IPS-15b (cell line): ENCODE measurements around the gene CLSTN1.
"Not testable (repeated sequence)": the region's sequence is repeated elsewhere in the genome, so short reads cannot be mapped to it uniquely, and the experiment has no call there.

Experiments
- H3K27me3 ChIP-seq: one replicate; pipeline ENCODE4 v1.6.1; 2013; ENCODE audit warnings: low read length; ENCODE audit not compliant: control insufficient read depth, insufficient read depth
- H3K36me3 ChIP-seq: one replicate; pipeline ENCODE4 v1.6.1; 2013; ENCODE audit warnings: low read length; ENCODE audit not compliant: control insufficient read depth, insufficient read depth
- H3K4me1 ChIP-seq: one replicate; pipeline ENCODE4 v1.6.1; 2013; ENCODE audit warnings: mild to moderate bottlenecking, low read length; ENCODE audit not compliant: control insufficient read depth, insufficient read depth
- H3K4me3 ChIP-seq: one replicate; pipeline ENCODE4 v1.5.1; 2013; ENCODE audit warnings: low read depth, low read length
- H3K9ac ChIP-seq: one replicate; pipeline ENCODE4 v1.6.1; 2013; ENCODE audit warnings: low read depth, mild to moderate bottlenecking, low read length
- H3K9me3 ChIP-seq: one replicate; pipeline ENCODE4 v1.6.1; 2013; ENCODE audit warnings: mild to moderate bottlenecking, low read length; ENCODE audit not compliant: control insufficient read depth, insufficient read depth

Gene CLSTN1

GRCh38 chr1:9805006-9805508 lies 18.7 kb downstream of the CLSTN1 start:
- Histone ChIP-seq H3K9me3 (no peaks in the 10 kb centered on the region), H3K27me3 (no peaks in the 10 kb centered on the region), H3K9ac (no peak overlapping the region), H3K4me3 (no peak overlapping the region), H3K36me3 (no peaks in the 10 kb centered on the region), H3K4me1 (peaks cover 12% of the 10 kb centered on the region)

GRCh38 chr1:9803003-9803918 lies 20.5 kb downstream of the CLSTN1 start:
- H3K36me3 ChIP-seq, H3K27me3 ChIP-seq, H3K9ac ChIP-seq, H3K4me3 ChIP-seq, H3K9me3 ChIP-seq: not testable (repeated sequence)
- peaks cover 16% of the 10 kb centered on the region for H3K4me1 ChIP-seq

DNA sequence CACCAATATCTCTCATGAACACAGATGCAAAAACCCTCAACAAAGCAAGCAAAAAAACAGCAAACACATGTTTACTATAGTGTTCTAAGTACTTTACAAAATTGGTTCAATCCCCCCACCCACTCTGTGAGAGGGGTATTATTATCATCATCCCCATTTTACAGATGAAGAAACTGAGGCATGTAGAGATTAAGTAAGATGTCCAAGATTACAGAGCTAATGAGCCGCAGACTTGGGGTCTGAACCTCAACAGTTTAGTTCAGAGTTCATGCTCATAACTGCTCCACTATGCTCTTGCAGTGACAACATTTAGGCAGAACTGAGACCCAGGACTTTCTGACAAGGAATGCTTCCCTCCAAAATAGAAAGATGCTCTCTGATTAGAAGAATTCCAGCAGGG lies 21.9 kb downstream of the CLSTN1 start:
- Histone ChIP-seq H3K4me1 (peaks cover 19% of the 10 kb centered on the region), H3K4me3 (no peak overlapping the region), H3K27me3 (no peaks in the 10 kb centered on the region), H3K9ac (no peak overlapping the region), H3K9me3 (no peaks in the 10 kb centered on the region), H3K36me3 (no peaks in the 10 kb centered on the region)

DNA sequence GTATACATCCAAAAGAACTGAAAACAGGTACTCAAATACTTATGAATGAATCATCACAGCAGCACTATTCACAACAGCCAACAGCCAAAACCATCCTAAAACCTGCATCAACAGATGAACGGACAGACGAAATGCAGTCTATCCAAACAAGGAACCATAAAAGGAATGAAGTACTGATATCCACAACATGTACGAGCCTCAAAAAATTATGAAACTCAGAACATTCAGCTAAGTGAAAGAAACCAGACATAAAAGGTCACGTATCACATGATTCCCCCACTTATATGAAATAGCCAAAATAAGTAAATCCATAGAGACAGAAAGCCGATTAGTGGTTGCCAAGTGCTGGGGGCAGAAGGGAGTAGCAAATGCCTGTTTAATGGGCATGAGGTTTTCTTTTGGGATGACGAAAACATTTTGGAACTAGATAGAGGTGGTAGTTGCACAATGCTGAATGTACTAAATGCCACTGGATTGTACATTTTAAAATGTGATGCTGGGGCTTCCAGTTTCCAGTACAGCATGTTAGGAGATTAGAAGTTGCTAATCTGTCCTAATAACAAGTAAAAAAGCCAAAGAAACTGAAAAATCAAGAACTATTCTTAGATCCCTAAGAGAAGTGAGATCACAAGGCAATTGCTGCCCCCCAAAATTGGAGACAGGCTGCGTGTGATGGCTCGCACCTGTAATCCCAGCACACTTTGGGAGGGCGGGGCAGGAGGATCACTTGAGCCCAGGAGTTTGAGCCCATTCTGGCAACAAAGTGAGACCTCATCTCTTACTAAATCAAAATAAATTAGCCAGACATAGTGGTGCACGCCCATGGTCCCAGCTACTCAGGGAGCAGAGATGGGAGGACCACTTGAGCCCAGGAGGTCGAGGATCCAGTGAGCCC lies 25.3 kb downstream of the CLSTN1 start:
- no peak overlapping the region for H3K4me3 ChIP-seq
- H3K9me3 ChIP-seq: no peaks in the 10 kb centered on the region
- peaks cover 15% of the 10 kb centered on the region for H3K4me1 ChIP-seq
- H3K36me3 ChIP-seq: no peaks in the 10 kb centered on the region
- H3K27me3 ChIP-seq: no peaks in the 10 kb centered on the region
- no peak overlapping the region for H3K9ac ChIP-seq

- Histone ChIP-seq H3K27me3 (no peaks in the 10 kb centered on the region), H3K9ac (no peak overlapping the region), H3K4me1 (peaks cover 22% of the 10 kb centered on the region), H3K4me3 (no peak overlapping the region), H3K9me3 (no peaks in the 10 kb centered on the region), H3K36me3 (no peaks in the 10 kb centered on the region)
Measured at GRCh38 chr1:9797049-9797448, 26.7 kb downstream of the CLSTN1 start.

GRCh38 chr1:9794081-9794480 lies 29.7 kb downstream of the CLSTN1 start:
- peaks cover 25% of the 10 kb centered on the region for H3K4me1 ChIP-seq
- H3K9ac ChIP-seq: no peak overlapping the region

DNA sequence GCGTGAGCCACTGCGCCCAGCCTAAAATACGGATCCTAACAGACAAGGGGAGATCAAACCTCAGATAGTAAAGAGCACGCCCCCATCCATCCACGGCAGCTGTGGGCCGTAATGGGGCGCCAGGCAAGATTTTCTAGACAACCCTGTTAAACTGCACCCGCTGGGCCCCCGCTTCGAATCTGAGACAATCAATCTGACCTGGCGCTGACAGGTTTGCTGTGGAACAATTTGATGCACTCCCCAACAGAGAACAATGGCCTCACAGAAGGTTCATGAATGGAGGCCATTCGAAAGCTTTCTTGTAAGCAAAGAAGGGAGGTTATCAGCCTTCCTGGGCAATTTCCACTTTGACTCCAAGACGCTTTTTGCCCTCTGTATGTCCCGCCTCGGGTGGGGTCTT lies 30.5 kb downstream of the CLSTN1 start:
- Histone ChIP-seq H3K36me3 (no peaks in the 10 kb centered on the region), H3K9me3 (no peaks in the 10 kb centered on the region), H3K4me1 (peaks cover 21% of the 10 kb centered on the region), H3K27me3 (no peaks in the 10 kb centered on the region), H3K4me3 (no peak overlapping the region), H3K9ac (peak overlapping the region; percentile 37)

More at GRCh38 chr1:9794081-9794480, 29.7 kb downstream of the CLSTN1 start:
- Histone ChIP-seq H3K9me3 (no peaks in the 10 kb centered on the region), H3K36me3 (no peaks in the 10 kb centered on the region), H3K27me3 (no peaks in the 10 kb centered on the region), H3K4me3 (no peak overlapping the region)

- no peaks in the 10 kb centered on the region for H3K27me3 ChIP-seq
- no peak overlapping the region for H3K4me3 ChIP-seq
- no peaks in the 10 kb centered on the region for H3K36me3 ChIP-seq
- H3K4me1 ChIP-seq: peaks cover 15% of the 10 kb centered on the region
- H3K9ac ChIP-seq: no peak overlapping the region
- no peaks in the 10 kb centered on the region for H3K9me3 ChIP-seq
Measured at GRCh38 chr1:9792156-9793042, 31.4 kb downstream of the CLSTN1 start.

- not testable (repeated sequence) for H3K9ac ChIP-seq, H3K36me3 ChIP-seq, H3K4me3 ChIP-seq, H3K9me3 ChIP-seq, H3K27me3 ChIP-seq
- peaks cover 15% of the 10 kb centered on the region for H3K4me1 ChIP-seq
Measured at GRCh38 chr1:9789700-9790099, 34.1 kb downstream of the CLSTN1 start.

GRCh38 chr1:9787702-9788101 lies 36.1 kb downstream of the CLSTN1 start:
- Histone ChIP-seq H3K36me3 (no peaks in the 10 kb centered on the region), H3K9ac (no peak overlapping the region), H3K4me3 (no peak overlapping the region), H3K9me3 (no peaks in the 10 kb centered on the region), H3K4me1 (peaks cover 11% of the 10 kb centered on the region), H3K27me3 (no peaks in the 10 kb centered on the region)

DNA sequence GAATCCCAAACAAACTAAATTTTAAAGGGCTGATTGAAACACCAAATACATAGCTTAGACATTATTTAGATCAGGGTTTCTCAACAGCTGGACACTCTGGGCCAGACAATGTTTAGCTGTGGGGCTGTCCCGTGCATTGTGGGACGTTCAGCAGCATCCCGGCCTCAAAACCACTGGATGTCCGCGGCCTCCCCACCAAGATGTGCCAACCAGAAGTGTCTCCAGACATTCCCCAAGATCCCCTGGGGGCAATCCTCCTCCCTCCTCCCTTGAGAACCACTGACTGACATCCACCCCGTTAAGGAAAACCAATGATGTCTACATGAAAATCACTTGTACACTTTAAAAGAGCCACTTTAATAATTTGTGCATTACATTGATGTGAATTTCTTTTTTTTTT lies 38.4 kb downstream of the CLSTN1 start:
- Histone ChIP-seq H3K9me3 (no peaks in the 10 kb centered on the region), H3K9ac (no peak overlapping the region), H3K36me3 (no peaks in the 10 kb centered on the region), H3K27me3 (no peaks in the 10 kb centered on the region), H3K4me3 (no peak overlapping the region), H3K4me1 (peaks cover 4% of the 10 kb centered on the region)
